ENCODE data around the gene CCNDBP1. TPM values are rescaled to one million over a fixed set of nuclear protein-coding genes. Genes with fewer than 3 reads are reported as not detected.

Gene CCNDBP1
- total RNA-seq, 1 donor from 2014 or later, result 28.2 TPM

DNA sequence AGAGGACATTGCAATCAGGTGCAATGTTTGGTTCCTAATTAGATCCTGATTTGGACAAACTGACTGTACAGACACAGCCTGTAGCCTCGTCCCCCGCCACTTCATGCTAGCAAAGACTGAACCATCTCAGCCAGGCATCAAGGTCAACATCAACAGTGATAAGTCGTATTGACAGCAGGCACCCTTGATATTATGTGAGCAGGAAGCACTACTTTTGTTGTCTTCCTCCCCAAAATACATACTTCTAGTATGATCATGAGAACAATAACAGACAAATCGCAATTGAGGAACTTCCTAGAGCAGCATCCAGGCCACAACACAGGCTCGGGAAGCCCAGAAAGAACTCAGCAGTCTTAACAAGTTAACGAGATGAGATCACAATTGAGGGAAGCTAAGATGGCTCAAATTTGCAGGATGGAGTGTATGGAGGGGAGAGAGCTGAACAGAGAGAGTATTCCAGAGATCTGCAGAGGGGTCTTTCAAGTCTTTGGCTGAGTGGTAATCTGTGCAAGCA is 61.1 kb downstream of the CCNDBP1 start:
- Mint-ChIP-seq H3K4me3 (no peak overlapping the region), H3K4me1 (ENCODE audit: unreplicated experiment) (no peaks in the 10 kb centered on the region), H3K27me3 (peaks cover 25% of the 10 kb centered on the region), H3K27ac (no peak overlapping the region), H3K36me3 (no peaks in the 10 kb centered on the region), H3K9me3 (peaks cover 7% of the 10 kb centered on the region)
- TF ChIP-seq, protein P1, sequence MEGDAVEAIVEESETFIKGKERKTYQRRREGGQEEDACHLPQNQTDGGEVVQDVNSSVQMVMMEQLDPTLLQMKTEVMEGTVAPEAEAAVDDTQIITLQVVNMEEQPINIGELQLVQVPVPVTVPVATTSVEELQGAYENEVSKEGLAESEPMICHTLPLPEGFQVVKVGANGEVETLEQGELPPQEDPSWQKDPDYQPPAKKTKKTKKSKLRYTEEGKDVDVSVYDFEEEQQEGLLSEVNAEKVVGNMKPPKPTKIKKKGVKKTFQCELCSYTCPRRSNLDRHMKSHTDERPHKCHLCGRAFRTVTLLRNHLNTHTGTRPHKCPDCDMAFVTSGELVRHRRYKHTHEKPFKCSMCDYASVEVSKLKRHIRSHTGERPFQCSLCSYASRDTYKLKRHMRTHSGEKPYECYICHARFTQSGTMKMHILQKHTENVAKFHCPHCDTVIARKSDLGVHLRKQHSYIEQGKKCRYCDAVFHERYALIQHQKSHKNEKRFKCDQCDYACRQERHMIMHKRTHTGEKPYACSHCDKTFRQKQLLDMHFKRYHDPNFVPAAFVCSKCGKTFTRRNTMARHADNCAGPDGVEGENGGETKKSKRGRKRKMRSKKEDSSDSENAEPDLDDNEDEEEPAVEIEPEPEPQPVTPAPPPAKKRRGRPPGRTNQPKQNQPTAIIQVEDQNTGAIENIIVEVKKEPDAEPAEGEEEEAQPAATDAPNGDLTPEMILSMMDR (conservative IDR thresholded peaks at IDR 0.05), result no peak
- peak; percentile 6 for DNase-seq (ENCODE audit: extremely low spot score, unreplicated experiment)

Other genes with a start within 250 kb of the CCNDBP1 start
- gene UBR1, start 79.4 kb upstream of the CCNDBP1 start, total RNA-seq (ENCODE audit: low replicate concordance), result 21.1 and 28.3 TPM in 2 replicates
- gene TMEM62, start 51.8 kb upstream of the CCNDBP1 start, total RNA-seq (ENCODE audit: low replicate concordance), result 11.5 and 22.1 TPM in 2 replicates
- not detected in 2 replicates for gene EPB42, start 35.6 kb downstream of the CCNDBP1 start, total RNA-seq (ENCODE audit: low replicate concordance)
- gene TGM5, start 81.5 kb downstream of the CCNDBP1 start, total RNA-seq (ENCODE audit: low replicate concordance), result 0.22 and 0.71 TPM in 2 replicates
- not detected in 2 replicates for gene TGM7, start 116.9 kb downstream of the CCNDBP1 start, total RNA-seq (ENCODE audit: low replicate concordance)
- gene LCMT2, start 145.2 kb downstream of the CCNDBP1 start, total RNA-seq (ENCODE audit: low replicate concordance), result 12.5 and 13.7 TPM in 2 replicates
- gene ZSCAN29, start 185.6 kb downstream of the CCNDBP1 start, total RNA-seq (ENCODE audit: low replicate concordance), result 28.8 and 45.6 TPM in 2 replicates
- gene TUBGCP4, start 185.7 kb downstream of the CCNDBP1 start, total RNA-seq (ENCODE audit: low replicate concordance), result 25.5 and 29.1 TPM in 2 replicates